HG02884 (cell line): Measurements from ENCODE around the gene RPAP3.
"Not testable (repeated sequence)": the region's sequence is repeated elsewhere in the genome, so short reads cannot be mapped to it uniquely, and the experiment has no call there.

Source experiments
- ATAC-seq: cut with Tn5 transposase; IDR thresholded peaks from one replicate; pipeline ENCODE4 v1.9.1; 2021; ENCODE audit warnings: mild to moderate bottlenecking, moderate library complexity; ENCODE audit not compliant: unreplicated experiment

RPAP3 gene

GRCh38 chr12:47687636-47688035 lies 18.2 kb downstream of the RPAP3 start:
- ATAC-seq = no peak

DNA sequence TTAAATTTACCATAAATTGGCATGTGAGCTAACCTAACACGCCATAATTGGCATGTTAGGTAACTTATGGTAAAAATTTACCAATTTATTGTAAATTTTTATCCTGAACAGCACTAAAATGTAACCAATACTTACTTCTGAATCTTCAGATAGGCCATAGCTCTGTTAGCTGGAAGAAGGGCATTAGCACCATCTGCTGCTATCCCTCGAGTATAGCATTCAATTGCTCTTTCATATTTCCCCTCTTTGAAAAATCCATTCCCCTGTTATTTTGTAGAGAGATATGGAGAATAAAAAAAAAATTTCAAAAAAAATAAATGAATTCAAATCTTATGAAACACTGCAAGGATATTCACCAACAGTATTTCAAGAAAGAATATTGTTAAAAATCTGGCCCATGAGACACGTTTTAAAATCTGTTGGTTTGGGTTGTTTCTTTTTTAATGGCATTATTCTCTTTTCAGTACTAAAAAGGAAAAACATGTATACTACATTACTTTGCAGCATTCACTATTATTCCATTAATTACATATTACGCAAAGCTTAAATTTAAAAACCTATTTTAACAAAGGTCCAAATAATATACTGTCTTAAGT lies 19.1 kb downstream of the RPAP3 start:
- ATAC-seq = no peak

DNA sequence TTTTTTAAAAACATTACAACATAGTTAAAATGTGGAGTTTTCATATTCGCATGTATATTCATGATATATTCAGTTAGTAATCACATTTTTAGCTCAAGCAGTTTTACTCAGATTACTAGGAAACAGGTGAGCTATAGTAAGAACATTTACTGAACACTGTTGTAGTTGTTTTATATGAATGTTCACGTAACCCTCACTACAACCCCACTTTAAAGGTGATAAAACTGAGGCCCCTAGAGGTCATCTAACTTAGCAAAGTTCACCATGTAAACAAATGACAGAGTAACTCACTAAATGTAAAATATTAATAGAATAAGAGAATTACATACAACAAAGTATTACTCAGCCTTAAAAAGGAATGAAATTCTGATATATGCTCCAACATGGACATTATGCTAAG lies 26.0 kb downstream of the RPAP3 start:
- no peak for ATAC-seq

DNA sequence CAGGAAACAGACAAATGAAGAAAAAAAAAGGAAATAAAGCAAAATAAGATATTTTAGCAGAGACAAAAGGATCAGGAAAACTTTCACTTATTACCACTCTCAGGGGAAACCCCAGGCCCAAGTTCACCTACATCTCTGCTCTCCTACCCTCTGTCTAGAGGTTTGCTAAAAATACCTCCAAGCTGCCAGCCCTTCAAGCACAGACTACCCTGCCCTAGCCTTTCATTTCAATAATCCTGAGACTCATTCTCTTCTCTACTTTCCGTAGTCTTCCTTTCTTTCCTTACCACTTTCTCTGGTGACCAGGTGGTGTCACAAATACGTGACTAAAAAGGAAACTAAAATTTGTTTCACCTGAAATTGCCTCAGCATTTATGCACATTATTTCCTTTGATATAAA lies 33.8 kb downstream of the RPAP3 start:
- no peak for ATAC-seq

- ATAC-seq = not testable (repeated sequence)
Measured at GRCh38 chr12:47667935-47668334, 37.9 kb downstream of the RPAP3 start.

DNA sequence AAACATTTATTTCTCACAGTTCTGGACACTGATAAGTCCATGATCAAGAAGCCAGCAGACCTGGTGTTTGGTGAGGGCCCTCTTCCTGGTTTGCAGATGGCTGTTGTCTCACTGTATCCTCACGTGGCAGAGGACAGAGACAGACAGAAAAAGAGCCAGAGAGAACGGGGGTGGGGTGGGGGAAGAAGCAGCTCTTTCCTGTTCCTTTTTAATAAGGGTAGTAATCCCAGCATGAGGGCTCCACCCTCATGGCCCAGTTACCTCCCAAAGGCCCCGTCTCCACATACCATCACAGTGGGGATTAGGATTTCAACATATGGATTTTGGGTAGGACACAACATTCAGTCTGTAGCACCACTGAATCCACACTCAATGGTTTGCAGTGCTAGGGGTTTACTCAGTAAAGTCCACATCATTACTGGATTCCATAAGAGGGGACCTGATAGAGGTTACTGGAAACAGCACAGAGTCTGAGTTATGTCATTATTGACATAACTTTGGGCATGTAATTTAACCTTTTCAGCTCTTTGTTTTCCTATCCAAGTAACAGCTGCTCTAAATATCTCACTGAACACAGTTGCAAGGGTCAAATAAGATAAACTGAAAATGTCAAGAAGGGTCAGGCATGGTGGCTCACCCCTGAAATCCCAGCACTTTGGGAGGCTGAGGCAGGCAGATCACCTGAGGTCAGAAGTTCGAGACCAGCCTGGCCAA lies 53.2 kb downstream of the RPAP3 start:
- ATAC-seq = no peak

GRCh38 chr12:47651368-47652254 lies 54.2 kb downstream of the RPAP3 start:
- ATAC-seq = peak; percentile 64

GRCh38 chr12:47650469-47650868 lies 55.4 kb downstream of the RPAP3 start:
- peak; percentile 84 for ATAC-seq

DNA sequence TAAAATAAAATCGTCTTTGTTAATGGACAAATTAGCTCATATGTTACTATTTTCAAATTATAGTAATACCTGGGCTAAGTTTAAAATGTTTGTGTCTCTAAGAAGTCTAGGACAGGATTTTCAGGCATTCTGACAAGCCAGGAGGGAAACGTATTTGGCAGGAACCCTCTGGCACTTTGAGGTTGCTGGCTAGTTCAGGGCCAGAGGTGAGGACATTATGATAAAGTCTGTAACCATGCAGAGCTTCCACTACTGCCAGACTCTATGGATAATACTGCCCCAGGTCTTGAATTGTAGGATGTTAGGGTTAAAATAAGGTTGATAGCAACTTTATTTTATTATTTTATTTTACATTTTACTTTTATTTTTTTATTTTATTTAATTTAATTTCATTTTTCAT lies 56.4 kb downstream of the RPAP3 start:
- ATAC-seq = no peak

GRCh38 chr12:47648056-47648579 lies 57.7 kb downstream of the RPAP3 start:
- ATAC-seq = no peak

GRCh38 chr12:47642310-47642709 lies 63.5 kb downstream of the RPAP3 start:
- not testable (repeated sequence) for ATAC-seq

GRCh38 chr12:47636908-47637780 lies 68.7 kb downstream of the RPAP3 start:
- no peak for ATAC-seq

DNA sequence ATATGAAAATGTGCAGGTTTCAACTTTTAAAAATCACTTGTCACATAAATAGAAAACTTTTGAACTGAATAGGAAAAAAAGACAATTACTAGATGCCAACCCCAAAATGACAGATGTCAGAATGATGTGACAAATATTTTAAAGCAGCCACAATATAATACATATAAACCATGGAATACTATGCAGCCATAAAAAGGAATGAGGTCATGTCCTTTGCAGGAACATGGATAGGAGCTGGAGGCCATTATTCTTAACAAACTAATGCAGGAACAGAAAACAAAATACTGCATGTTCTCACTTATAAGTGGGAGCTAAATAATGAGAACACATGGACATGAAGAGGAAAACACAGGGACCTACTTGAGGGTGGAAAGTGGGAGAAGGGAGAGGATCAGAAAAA lies 70.1 kb downstream of the RPAP3 start:
- not testable (repeated sequence) for ATAC-seq

DNA sequence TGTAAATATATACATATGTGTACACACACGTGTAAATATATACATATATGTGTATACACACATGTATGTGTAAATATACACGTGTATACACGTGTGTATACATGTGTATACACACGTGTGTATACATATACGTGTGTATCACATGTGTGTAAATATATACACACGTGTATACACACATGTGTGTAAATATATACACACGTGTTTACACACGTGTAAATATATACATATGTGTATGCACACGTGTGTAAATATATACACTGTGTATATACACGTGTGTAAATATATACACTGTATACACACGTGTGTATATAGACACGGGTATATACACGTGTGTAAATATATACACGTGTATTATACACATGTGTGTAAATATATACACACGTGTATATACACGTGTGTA lies 71.7 kb downstream of the RPAP3 start:
- ATAC-seq = no peak

DNA sequence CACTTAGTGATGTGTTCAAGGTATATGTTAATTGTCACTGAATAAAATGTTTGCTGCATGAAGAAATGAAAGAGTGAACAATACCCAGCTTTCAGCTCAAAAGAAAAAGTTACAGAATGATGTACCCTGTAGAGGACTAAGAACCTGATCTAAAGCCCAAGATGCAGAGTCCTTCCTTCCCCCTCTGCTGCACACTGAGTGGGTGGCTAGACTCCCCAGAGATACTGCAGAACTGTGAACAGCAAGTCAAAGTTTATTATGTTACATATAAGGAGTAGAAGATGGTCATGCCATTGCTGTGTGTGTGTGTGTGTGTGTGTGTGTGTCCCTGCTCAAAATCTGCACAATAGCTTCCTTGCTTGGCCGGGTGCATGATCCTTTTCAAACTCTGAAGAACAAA lies 83.9 kb downstream of the RPAP3 start:
- ATAC-seq = no peak

DNA sequence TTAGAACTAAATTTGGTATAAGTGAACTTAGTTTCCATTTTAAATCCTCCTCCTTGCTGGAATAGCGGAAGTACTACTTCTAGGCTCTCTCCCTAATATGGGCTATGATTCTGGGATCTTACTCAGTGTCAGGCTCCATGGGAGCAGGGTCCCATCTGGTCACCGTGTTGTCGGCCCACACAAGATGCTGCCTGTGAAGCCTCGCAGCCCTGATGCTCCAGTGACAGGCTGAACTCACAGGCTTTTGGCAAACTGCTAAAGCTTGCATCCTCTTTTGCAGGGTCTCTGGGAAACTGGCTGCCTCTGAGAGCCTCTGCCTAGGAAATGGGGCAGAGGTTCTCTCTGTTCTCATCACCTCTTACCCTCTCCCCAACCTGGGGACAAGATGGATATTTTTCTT lies 88.4 kb downstream of the RPAP3 start:
- no peak for ATAC-seq

DNA sequence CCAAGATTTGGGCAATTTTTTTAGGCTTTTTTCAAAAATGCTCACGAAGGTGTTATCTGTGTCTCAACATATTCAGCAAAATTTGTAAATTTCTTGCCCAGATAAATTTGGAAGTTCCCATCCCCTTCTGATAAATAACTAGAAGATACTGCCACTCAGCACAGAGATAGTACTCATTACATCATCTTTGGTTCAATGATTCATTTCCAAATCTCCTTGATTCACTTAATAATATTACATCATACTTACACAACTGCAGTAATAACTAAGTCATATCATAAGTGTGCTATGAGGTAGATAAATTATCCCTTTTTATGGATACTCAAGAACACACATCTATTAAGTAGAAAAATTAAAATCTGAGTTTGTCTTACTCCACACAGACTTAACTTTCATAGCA lies 89.4 kb downstream of the RPAP3 start:
- ATAC-seq = no peak

- no peak for ATAC-seq
Measured at GRCh38 chr12:47615711-47616110, 90.1 kb downstream of the RPAP3 start.

GRCh38 chr12:47614521-47614920 lies 91.3 kb downstream of the RPAP3 start:
- no peak for ATAC-seq

- no peak for ATAC-seq
Measured at GRCh38 chr12:47612953-47613352, 92.9 kb downstream of the RPAP3 start.

GRCh38 chr12:47611906-47612305 lies 93.9 kb downstream of the RPAP3 start:
- ATAC-seq = no peak
